Eye (tissue), 1 donor: ENCODE results near the gene HIGD1C.
"Not testable (repeated sequence)": the region's sequence is repeated elsewhere in the genome, so short reads cannot be mapped to it uniquely, and the experiment has no call there.

Experiments
- DNase-seq: peaks from one replicate; pipeline ENCODE4 v3.0.0-alpha.2; 2015

HIGD1C gene

GRCh38 chr12:50934371-50934851 is 17.9 kb upstream of the HIGD1C start:
- DNase-seq = no peak

- no peak for DNase-seq
Observed at GRCh38 chr12:50934981-50935807, 17.1 kb upstream of the HIGD1C start.

GRCh38 chr12:50936821-50937530 is 15.4 kb upstream of the HIGD1C start:
- no peak for DNase-seq

DNA sequence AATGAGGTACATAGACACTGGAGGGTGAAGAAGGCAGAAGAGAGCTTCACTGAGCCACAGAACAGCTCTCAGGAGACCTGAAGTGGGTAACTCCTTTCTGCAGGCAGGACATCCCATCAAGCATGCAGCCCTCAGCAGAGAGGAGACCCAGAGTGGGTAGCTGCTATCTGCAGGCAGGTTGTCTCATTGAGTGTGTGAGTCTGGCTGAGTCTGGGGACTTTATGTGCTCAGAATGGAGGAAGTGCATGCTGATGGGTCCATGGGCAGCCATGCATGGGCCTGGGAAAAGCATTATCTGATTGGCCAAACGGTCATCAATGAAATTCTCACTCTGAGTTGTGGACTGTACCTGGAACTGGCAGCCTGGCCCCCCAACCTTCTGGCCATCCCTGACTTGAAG is 14.7 kb upstream of the HIGD1C start:
- DNase-seq = no peak

DNA sequence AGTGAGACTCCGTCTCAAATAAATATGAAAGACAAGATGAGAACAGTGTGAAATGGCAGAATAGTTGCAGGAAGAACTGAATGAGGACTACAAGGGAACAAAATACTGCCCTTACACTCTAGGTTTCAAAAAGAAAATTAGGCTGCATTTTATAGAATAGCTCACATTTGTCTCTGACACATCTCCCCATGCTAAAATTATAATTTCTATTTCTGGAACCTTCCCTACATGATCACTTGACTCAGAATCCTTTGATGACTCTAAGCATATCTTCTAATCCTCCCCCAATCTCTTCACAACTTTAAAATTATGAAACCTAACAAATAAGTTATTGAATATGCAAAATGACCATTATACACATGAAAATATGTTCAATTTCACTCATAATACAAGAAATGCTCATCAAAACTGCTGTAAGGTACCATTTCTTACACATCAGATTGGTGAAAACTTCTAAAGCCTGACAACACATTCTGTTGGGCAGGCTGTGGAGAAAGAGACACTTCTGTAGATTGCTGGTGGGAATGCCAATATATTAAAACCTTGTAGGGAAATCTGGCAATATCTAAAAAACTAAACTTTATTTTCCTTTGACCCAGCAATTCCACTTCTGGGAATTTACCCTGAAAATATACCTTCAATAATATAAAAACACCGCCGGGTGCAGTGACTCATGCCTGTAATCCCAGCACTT is 4.3 kb upstream of the HIGD1C start:
- no peak for DNase-seq

GRCh38 chr12:50948798-50949197 is 3.5 kb upstream of the HIGD1C start:
- no peak for DNase-seq

DNA sequence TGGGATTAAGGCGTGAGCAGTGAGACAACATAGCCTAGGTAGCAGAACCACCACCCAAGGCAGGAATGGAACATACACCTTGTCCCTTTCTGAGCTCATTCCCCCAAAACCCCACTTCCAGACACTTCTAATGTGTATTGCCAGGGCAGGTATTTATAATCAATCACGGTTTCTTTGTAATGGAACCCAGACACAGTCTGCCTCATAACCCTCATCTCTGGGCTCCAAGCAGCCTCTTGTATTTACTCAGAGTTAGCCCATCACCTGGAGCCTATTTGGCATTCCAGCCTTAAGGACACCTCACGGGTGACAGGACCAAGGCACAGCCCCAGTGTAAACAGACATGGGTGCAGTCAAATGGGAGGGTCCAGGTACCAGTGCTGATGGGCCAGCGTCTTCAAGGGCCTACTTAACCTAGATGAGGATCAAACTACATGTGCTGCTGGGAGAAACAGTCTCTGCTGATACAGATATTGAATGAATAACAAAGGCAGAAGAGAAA is 2.5 kb upstream of the HIGD1C start:
- no peak for DNase-seq

GRCh38 chr12:50951112-50951511 is 1.2 kb upstream of the HIGD1C start:
- no peak for DNase-seq

DNA sequence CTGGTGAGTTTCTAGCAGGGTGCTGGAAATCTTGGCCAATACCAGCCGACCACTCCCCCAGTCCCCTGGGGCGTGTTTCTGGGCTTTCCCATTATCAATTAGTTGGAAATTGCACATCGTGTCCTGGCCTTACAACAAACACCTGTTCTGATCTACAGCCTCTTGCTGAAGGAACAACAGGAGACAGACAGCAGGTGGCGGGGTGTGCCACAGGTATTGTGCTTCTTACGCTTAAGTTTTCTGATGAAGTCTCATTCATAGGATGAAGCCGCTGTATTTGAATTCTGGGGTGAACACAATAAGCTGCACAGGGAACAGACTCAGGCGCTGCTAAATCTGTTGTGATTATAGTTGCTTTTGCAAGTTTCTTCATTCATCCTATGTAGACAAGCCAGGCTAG is 703 bp downstream of the HIGD1C start:
- DNase-seq = no peak

DNA sequence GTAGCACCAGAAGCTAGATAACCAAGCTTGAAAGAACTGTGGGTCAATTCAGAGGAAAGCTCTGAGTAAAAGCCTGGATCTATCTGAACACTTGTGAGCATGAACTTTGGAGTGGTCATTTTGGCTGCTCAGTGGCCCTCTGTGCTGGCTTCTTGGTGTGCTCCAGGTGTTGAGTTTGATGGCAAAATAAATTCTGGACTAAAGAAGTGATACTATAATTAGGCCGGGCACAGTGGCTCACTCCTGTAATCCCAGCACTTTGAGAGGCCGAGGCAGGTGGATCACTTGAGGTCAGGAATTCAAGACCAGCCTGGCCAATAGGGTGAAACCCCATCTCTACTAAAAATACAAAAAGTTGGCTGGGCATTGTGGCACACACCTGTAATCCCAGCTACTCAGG is 2.4 kb downstream of the HIGD1C start:
- not testable (repeated sequence) for DNase-seq

GRCh38 chr12:50955288-50955687 is 2.9 kb downstream of the HIGD1C start:
- no peak for DNase-seq

DNA sequence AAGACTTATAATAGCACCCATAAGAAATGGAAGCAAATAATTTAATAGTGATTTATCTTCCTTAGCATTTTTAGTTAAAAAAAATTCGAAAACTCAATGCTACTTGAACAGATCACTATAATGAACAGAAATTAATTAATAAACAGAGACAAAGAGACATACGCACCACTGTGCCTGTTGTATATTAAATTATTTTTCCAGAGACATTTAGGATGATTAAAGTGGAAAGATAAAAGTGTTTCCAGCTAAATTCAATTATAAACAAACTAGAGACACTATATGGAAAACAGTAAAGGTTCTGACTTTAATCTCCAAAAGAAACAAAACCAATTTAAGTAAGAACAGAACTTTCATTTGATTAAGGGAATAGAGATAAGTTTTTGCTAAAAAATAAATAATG is 3.4 kb downstream of the HIGD1C start:
- no peak for DNase-seq

DNA sequence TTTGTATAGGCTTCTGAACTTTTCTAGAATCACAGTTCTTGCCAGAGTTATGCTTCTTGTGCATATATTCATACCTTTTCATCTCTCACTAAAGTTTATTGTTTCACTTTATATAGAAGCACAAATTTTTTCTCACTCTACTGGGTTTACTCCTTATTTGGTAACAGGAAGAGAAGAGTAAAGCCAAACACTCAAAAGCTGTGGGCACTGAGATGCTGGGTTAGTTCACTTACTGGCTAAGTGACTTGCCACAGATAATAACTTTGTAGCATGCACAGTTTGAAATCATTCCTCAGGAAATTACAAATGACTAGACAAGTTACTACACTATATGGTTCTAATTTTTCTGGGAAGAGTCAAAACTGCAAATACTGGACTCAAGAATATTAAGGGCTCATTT is 7.8 kb downstream of the HIGD1C start:
- no peak for DNase-seq

- no peak for DNase-seq
Observed at GRCh38 chr12:50961708-50962107, 9.4 kb downstream of the HIGD1C start.

- no peak for DNase-seq
Observed at GRCh38 chr12:50964432-50964831, 12.1 kb downstream of the HIGD1C start.

DNA sequence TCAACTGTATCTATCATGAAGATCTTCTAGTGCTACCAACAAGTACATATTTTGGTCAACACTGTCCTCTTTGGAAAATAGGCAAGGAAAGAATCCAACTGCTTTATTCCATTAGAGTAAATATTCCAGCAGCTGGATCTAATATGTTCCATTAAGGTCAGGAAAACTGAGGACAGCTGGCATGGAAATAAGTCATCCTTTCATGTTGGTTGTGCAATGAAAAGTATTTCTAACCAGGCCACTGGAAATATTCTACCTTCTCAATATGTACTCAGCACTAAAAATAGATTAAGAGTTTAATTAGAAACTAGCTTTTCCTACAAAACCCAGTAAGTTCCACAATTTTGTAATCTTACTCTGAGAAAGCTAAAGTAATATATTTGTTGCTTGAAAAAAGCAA is 19.6 kb downstream of the HIGD1C start:
- no peak for DNase-seq

GRCh38 chr12:50979369-50980052 is 27.2 kb downstream of the HIGD1C start:
- DNase-seq = no peak

DNA sequence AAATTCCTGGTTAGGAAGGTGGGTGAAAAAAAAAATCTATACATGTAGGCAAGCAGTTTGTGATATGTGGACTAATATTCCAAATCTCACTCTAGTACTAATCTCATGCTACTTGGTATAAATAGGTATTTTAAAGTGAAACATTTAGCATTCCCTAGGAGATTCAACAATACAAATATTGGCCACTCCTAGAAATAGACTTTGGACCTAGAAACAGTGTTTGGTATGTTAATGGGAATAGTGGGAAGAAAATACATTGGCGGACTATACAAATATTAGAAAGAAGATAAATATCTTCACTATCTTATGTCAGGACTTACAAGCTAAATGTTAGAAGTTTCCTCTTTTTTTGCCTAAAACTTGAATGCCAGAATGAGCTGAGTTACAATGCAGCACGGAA is 28.2 kb downstream of the HIGD1C start:
- DNase-seq = no peak

- peak; percentile 14 for DNase-seq
Observed at GRCh38 chr12:50981319-50982239, 29.2 kb downstream of the HIGD1C start.

- DNase-seq = no peak
Observed at GRCh38 chr12:50984586-50985298, 32.4 kb downstream of the HIGD1C start.

GRCh38 chr12:50985322-50985721 is 33.0 kb downstream of the HIGD1C start:
- DNase-seq = no peak
